ENCODE measurements around the gene SYT1. TPM values are rescaled to one million over a fixed set of nuclear protein-coding genes. Genes with fewer than 3 reads are reported as not detected.

Gene SYT1
- total RNA-seq, 1 donor from 2014 or later, result 33.2 TPM

GRCh38 chr12:79262938-79263337 is 398.4 kb downstream of the SYT1 start:
- no peaks in the 10 kb centered on the region for H3K4me1 Mint-ChIP-seq (ENCODE audit: low read depth, unreplicated experiment)
- H3K36me3 Mint-ChIP-seq (ENCODE audit: low read depth, unreplicated experiment), result no peaks in the 10 kb centered on the region

GRCh38 chr12:79266343-79267144 is 402.0 kb downstream of the SYT1 start:
- Histone ChIP-seq H2AFZ (ENCODE audit: low read depth, low read length) (no peak overlapping the region), H3K9ac (ENCODE audit: low read length) (no peak overlapping the region), H4K20me1 (ENCODE audit: insufficient read depth, low read length) (no peaks in the 10 kb centered on the region), H3K4me1 (ENCODE audit: insufficient read depth, low read length) (peaks cover 4% of the 10 kb centered on the region), H3K79me2 (ENCODE audit: insufficient read depth, low read length) (no peaks in the 10 kb centered on the region), H3K36me3 (ENCODE audit: insufficient read depth, low read length) (no peaks in the 10 kb centered on the region), H3K4me3 (ENCODE audit: insufficient read depth, low read depth, low read length) (no peak overlapping the region), H3K9me3 (ENCODE audit: insufficient read depth, low read depth, low read length) (no peaks in the 10 kb centered on the region), H3K27ac (ENCODE audit: low read depth, low read length) (no peak overlapping the region), H3K27me3 (ENCODE audit: insufficient read depth, low read length) (no peaks in the 10 kb centered on the region), H3K4me2 (ENCODE audit: low read length) (no peak overlapping the region)
- Mint-ChIP-seq H3K4me1 (ENCODE audit: low read depth, unreplicated experiment) (no peaks in the 10 kb centered on the region), H3K4me3 (ENCODE audit: unreplicated experiment) (no peak overlapping the region), H3K36me3 (ENCODE audit: low read depth, unreplicated experiment) (no peaks in the 10 kb centered on the region), H3K27ac (ENCODE audit: unreplicated experiment) (no peak overlapping the region), H3K27me3 (ENCODE audit: low read depth, unreplicated experiment) (no peaks in the 10 kb centered on the region), H3K9me3 (ENCODE audit: unreplicated experiment) (no peaks in the 10 kb centered on the region)
- no peak for TF ChIP-seq EZH2 (IDR thresholded peaks at IDR 0.05; ENCODE audit: insufficient read depth, low read length)
- no peak for TF ChIP-seq CTCF (IDR thresholded peaks at IDR 0.05; ENCODE audit: insufficient read depth, low read depth, low read length)
- FAIRE-seq (no peak), DNase-seq (ENCODE audit: low read depth) (no peak)

More at GRCh38 chr12:79262938-79263337, 398.4 kb downstream of the SYT1 start:
- Histone ChIP-seq H4K20me1 (ENCODE audit: insufficient read depth, low read length) (no peaks in the 10 kb centered on the region), H3K79me2 (ENCODE audit: insufficient read depth, low read length) (no peaks in the 10 kb centered on the region), H3K27me3 (ENCODE audit: insufficient read depth, low read length) (no peaks in the 10 kb centered on the region), H3K9ac (ENCODE audit: low read length) (no peak overlapping the region), H3K4me1 (ENCODE audit: insufficient read depth, low read length) (peaks cover 4% of the 10 kb centered on the region), H3K9me3 (ENCODE audit: insufficient read depth, low read depth, low read length) (no peaks in the 10 kb centered on the region), H3K36me3 (ENCODE audit: insufficient read depth, low read length) (no peaks in the 10 kb centered on the region), H3K27ac (ENCODE audit: low read depth, low read length) (no peak overlapping the region), H2AFZ (ENCODE audit: low read depth, low read length) (no peak overlapping the region), H3K4me2 (ENCODE audit: low read length) (peak overlapping the region; percentile 7), H3K4me3 (ENCODE audit: insufficient read depth, low read depth, low read length) (no peak overlapping the region)
- DNase-seq (ENCODE audit: low read depth), result peak; percentile 92
- H3K4me3 Mint-ChIP-seq (ENCODE audit: unreplicated experiment), result no peak overlapping the region
- no peak overlapping the region for H3K27ac Mint-ChIP-seq (ENCODE audit: unreplicated experiment)
- FAIRE-seq, result no peak
- TF ChIP-seq EZH2 (IDR thresholded peaks at IDR 0.05; ENCODE audit: insufficient read depth, low read length), result no peak
- TF ChIP-seq CTCF (IDR thresholded peaks at IDR 0.05; ENCODE audit: insufficient read depth, low read depth, low read length), result no peak
- H3K9me3 Mint-ChIP-seq (ENCODE audit: unreplicated experiment), result no peaks in the 10 kb centered on the region
- H3K27me3 Mint-ChIP-seq (ENCODE audit: low read depth, unreplicated experiment), result no peaks in the 10 kb centered on the region

- Histone ChIP-seq H2AFZ (ENCODE audit: low read depth, low read length) (no peak overlapping the region), H3K27me3 (ENCODE audit: insufficient read depth, low read length) (no peaks in the 10 kb centered on the region), H3K27ac (ENCODE audit: low read depth, low read length) (no peak overlapping the region), H3K36me3 (ENCODE audit: insufficient read depth, low read length) (no peaks in the 10 kb centered on the region), H3K4me2 (ENCODE audit: low read length) (no peak overlapping the region), H3K4me3 (ENCODE audit: insufficient read depth, low read depth, low read length) (no peak overlapping the region), H3K9me3 (ENCODE audit: insufficient read depth, low read depth, low read length) (no peaks in the 10 kb centered on the region), H3K9ac (ENCODE audit: low read length) (no peak overlapping the region), H4K20me1 (ENCODE audit: insufficient read depth, low read length) (no peaks in the 10 kb centered on the region), H3K79me2 (ENCODE audit: insufficient read depth, low read length) (no peaks in the 10 kb centered on the region), H3K4me1 (ENCODE audit: insufficient read depth, low read length) (peaks cover 3% of the 10 kb centered on the region)
- TF ChIP-seq CTCF (IDR thresholded peaks at IDR 0.05; ENCODE audit: insufficient read depth, low read depth, low read length) (no peak), EZH2 (IDR thresholded peaks at IDR 0.05; ENCODE audit: insufficient read depth, low read length) (no peak)
- Mint-ChIP-seq H3K4me1 (ENCODE audit: low read depth, unreplicated experiment) (no peaks in the 10 kb centered on the region), H3K36me3 (ENCODE audit: low read depth, unreplicated experiment) (no peaks in the 10 kb centered on the region), H3K9me3 (ENCODE audit: unreplicated experiment) (no peaks in the 10 kb centered on the region), H3K27me3 (ENCODE audit: low read depth, unreplicated experiment) (no peaks in the 10 kb centered on the region), H3K27ac (ENCODE audit: unreplicated experiment) (no peak overlapping the region), H3K4me3 (ENCODE audit: unreplicated experiment) (no peak overlapping the region)
- DNase-seq (ENCODE audit: low read depth) (no peak), FAIRE-seq (no peak)
Measured at GRCh38 chr12:79267580-79267979, 403.0 kb downstream of the SYT1 start.

Data from astrocyte (in vitro differentiated cells and primary cell).